ENCODE measurements around the gene VPS11.

GRCh38 chr11:119095066-119095880 lies 27.7 kb downstream of the VPS11 start:
- no peak for TF ChIP-seq EZH2 (IDR thresholded peaks at IDR 0.05; ENCODE audit: insufficient read depth, poor library complexity, severe bottlenecking)
- TF ChIP-seq EZH2phosphoT487 (IDR thresholded peaks at IDR 0.05; ENCODE audit: insufficient read depth, low read depth) = no peak
